Gastroesophageal sphincter (tissue), 3 donors: ENCODE measurements around the gene LYL1.

ENCODE experiments used
- EP300 ChIP-seq: sonication (generic); formaldehyde crosslinking; IDR thresholded peaks from one replicate; pipeline ENCODE4 v1.6.1; 2017; ENCODE audit warnings: antibody characterized with exemption, mild to moderate bottlenecking
- POLR2A ChIP-seq, 2 donors: fragments of 450-650 bp; IDR thresholded peaks; one replicate each; pipeline ENCODE4 v1.6.1; 2017; ENCODE audit warnings: antibody characterized with exemption in 2 of 2, mild to moderate bottlenecking in 2 of 2, moderate library complexity in 1 of 2
- POLR2AphosphoS5 ChIP-seq: sonication (generic); formaldehyde crosslinking; IDR thresholded peaks from one replicate; pipeline ENCODE4 v1.6.1; 2017; ENCODE audit warnings: antibody characterized with exemption
- TF ChIP-seq, protein P1 (sequence below), 4 experiments: fragments of 200-600 bp in 2 of 4; fragments of 450-650 bp in 2 of 4; sonication (generic) in 1 of 4; IDR thresholded peaks; one replicate each; pipeline ENCODE4 v1.5.1; 2017 to 2019; ENCODE audit warnings: antibody characterized with exemption in 4 of 4, mild to moderate bottlenecking in 2 of 4, moderate library complexity in 2 of 4

- TF ChIP-seq EP300 = no peak
- TF ChIP-seq, protein P1, sequence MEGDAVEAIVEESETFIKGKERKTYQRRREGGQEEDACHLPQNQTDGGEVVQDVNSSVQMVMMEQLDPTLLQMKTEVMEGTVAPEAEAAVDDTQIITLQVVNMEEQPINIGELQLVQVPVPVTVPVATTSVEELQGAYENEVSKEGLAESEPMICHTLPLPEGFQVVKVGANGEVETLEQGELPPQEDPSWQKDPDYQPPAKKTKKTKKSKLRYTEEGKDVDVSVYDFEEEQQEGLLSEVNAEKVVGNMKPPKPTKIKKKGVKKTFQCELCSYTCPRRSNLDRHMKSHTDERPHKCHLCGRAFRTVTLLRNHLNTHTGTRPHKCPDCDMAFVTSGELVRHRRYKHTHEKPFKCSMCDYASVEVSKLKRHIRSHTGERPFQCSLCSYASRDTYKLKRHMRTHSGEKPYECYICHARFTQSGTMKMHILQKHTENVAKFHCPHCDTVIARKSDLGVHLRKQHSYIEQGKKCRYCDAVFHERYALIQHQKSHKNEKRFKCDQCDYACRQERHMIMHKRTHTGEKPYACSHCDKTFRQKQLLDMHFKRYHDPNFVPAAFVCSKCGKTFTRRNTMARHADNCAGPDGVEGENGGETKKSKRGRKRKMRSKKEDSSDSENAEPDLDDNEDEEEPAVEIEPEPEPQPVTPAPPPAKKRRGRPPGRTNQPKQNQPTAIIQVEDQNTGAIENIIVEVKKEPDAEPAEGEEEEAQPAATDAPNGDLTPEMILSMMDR (IDR thresholded peaks at IDR 0.05) = no peak
- no peak for TF ChIP-seq POLR2A (IDR thresholded peaks at IDR 0.05)
- TF ChIP-seq POLR2AphosphoS5 = no peak
Measured at GRCh38 chr19:13138916-13139198, 36.2 kb upstream of the LYL1 start.
